NCI-H2081 treated with DMSO at 0.1 percent for 48 hours (cell line): Measurements from ENCODE around the gene FMN1.
A peak's percentile ranks its signal among the peaks of the same experiment; 100 is the strongest.

Experiments
- DNase-seq: peaks from one replicate; lab custom pipeline; 2025; lab: John Stamatoyannopoulos, UW

The FMN1 gene

GRCh38 chr15:32828507-32829186 is 365.9 kb downstream of the FMN1 start:
- no peak for DNase-seq

- no peak for DNase-seq
Observed at GRCh38 chr15:32826685-32827084, 367.8 kb downstream of the FMN1 start.

- no peak for DNase-seq
Observed at GRCh38 chr15:32825219-32825618, 369.3 kb downstream of the FMN1 start.

- no peak for DNase-seq
Observed at GRCh38 chr15:32824777-32825176, 369.7 kb downstream of the FMN1 start.

- DNase-seq: no peak
Observed at GRCh38 chr15:32823750-32824149, 370.8 kb downstream of the FMN1 start.

GRCh38 chr15:32822739-32823138 is 371.8 kb downstream of the FMN1 start:
- no peak for DNase-seq

GRCh38 chr15:32819448-32819847 is 375.1 kb downstream of the FMN1 start:
- no peak for DNase-seq

- peak; percentile 13 for DNase-seq
Observed at GRCh38 chr15:32818758-32819447, 375.6 kb downstream of the FMN1 start.

- DNase-seq: no peak
Observed at GRCh38 chr15:32817577-32817976, 376.9 kb downstream of the FMN1 start.

- DNase-seq: no peak
Observed at GRCh38 chr15:32807331-32807730, 387.2 kb downstream of the FMN1 start.

GRCh38 chr15:32803631-32804030 is 390.9 kb downstream of the FMN1 start:
- DNase-seq: no peak

- DNase-seq: no peak
Observed at GRCh38 chr15:32802286-32802936, 392.1 kb downstream of the FMN1 start.

- DNase-seq: no peak
Observed at GRCh38 chr15:32799936-32800535, 394.5 kb downstream of the FMN1 start.

GRCh38 chr15:32796856-32797255 is 397.7 kb downstream of the FMN1 start:
- DNase-seq: no peak

GRCh38 chr15:32794973-32795372 is 399.5 kb downstream of the FMN1 start:
- DNase-seq: no peak

- no peak for DNase-seq
Observed at GRCh38 chr15:32792436-32792835, 402.1 kb downstream of the FMN1 start.

- DNase-seq: no peak
Observed at GRCh38 chr15:32790352-32790999, 404.0 kb downstream of the FMN1 start.

GRCh38 chr15:32787949-32788348 is 406.6 kb downstream of the FMN1 start:
- no peak for DNase-seq

- DNase-seq: no peak
Observed at GRCh38 chr15:32786906-32787305, 407.6 kb downstream of the FMN1 start.

GRCh38 chr15:32784581-32784980 is 409.9 kb downstream of the FMN1 start:
- no peak for DNase-seq

- no peak for DNase-seq
Observed at GRCh38 chr15:32781781-32782180, 412.7 kb downstream of the FMN1 start.
